Kidney epithelial cell (primary cell): ENCODE measurements around the gene LONP1. TPM values are rescaled to one million over a fixed set of nuclear protein-coding genes. Genes with fewer than 3 reads are reported as not detected.
A peak's percentile ranks its signal among the peaks of the same experiment; 100 is the strongest.

Experiments
- DNase-seq: peaks from one replicate; pipeline ENCODE4 v3.0.0-alpha.2; 2010; ENCODE audit warnings: low read depth
- H3K27me3 ChIP-seq: 2 replicates; pipeline ENCODE4 v1.6.0; 2011; ENCODE audit warnings: low read length; ENCODE audit not compliant: control insufficient read depth, insufficient read depth
- H3K36me3 ChIP-seq: 2 replicates; pipeline ENCODE4 v1.5.1; 2011; ENCODE audit warnings: low read length; ENCODE audit not compliant: control insufficient read depth, insufficient read depth
- H3K4me3 ChIP-seq: 2 replicates; pipeline ENCODE4 v1.5.1; 2011; ENCODE audit warnings: low read depth, mild to moderate bottlenecking, control low read depth, low read length
- total RNA-seq: library from RNA; depleted of rRNA; stranded (reverse); fragments of >200 nt; gene quantifications from 2 replicates; pipeline ENCODE4 v1.2.3, GENCODE V29; 2015
- TF ChIP-seq, protein P1 (sequence below): IDR thresholded peaks from 2 replicates; pipeline ENCODE4 v1.5.1; 2011; ENCODE audit warnings: mild to moderate bottlenecking, moderate library complexity, low read length, control low read depth, inconsistent platforms; ENCODE audit not compliant: insufficient read depth, poor library complexity, severe bottlenecking

Gene LONP1
- total RNA-seq, 1 donor from 2014 or later, result 151 TPM

- TF ChIP-seq, protein P1, sequence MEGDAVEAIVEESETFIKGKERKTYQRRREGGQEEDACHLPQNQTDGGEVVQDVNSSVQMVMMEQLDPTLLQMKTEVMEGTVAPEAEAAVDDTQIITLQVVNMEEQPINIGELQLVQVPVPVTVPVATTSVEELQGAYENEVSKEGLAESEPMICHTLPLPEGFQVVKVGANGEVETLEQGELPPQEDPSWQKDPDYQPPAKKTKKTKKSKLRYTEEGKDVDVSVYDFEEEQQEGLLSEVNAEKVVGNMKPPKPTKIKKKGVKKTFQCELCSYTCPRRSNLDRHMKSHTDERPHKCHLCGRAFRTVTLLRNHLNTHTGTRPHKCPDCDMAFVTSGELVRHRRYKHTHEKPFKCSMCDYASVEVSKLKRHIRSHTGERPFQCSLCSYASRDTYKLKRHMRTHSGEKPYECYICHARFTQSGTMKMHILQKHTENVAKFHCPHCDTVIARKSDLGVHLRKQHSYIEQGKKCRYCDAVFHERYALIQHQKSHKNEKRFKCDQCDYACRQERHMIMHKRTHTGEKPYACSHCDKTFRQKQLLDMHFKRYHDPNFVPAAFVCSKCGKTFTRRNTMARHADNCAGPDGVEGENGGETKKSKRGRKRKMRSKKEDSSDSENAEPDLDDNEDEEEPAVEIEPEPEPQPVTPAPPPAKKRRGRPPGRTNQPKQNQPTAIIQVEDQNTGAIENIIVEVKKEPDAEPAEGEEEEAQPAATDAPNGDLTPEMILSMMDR, result no peak
- Histone ChIP-seq H3K36me3 (no peaks in the 10 kb centered on the region), H3K4me3 (peak overlapping the region; percentile 61), H3K27me3 (no peaks in the 10 kb centered on the region)
- no peak for DNase-seq
Observed at GRCh38 chr19:5686326-5686646, 33.7 kb downstream of the LONP1 start.

GRCh38 chr19:5684694-5685430 lies 35.1 kb downstream of the LONP1 start:
- Histone ChIP-seq H3K36me3 (no peaks in the 10 kb centered on the region), H3K27me3 (no peaks in the 10 kb centered on the region), H3K4me3 (no peak overlapping the region)
- DNase-seq, result no peak
- TF ChIP-seq, protein P1, result no peak

DNA sequence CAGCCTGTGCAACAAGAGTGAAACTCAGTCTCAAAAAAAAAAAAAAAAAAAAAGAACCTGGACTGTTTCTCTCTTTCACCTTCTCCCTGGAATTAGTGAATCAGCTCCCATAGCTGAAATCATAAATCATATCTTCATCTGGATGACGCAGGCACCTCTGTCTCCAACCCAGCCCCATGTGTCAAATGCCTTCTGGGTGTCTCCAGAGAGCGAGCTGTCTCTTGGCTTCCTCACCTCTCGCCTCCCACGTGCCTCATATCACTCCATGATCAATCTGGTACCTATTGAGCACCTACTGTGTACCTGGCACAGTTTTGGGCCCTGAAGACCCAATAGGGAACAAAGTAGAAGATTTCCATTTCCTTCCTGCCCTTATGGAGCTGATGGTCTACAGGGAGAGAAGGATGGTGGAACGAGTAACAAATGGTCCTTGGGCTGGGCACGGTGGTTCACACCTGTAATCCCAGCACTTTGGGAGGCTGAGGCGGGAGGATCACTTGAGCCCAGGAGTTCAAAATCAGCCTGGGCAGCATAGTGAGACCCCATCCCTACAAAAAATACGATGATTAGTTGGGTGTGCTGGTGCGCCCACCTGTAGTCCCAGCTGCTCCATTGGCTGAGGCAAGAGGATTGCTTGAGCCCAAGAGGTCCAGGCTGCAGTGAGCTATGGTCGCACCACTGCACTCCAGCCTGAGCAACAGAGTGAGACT lies 36.6 kb downstream of the LONP1 start:
- no peaks in the 10 kb centered on the region for H3K36me3 ChIP-seq
- H3K27me3 ChIP-seq, result no peaks in the 10 kb centered on the region
- no peak overlapping the region for H3K4me3 ChIP-seq
- no peak for DNase-seq
- TF ChIP-seq, protein P1, result no peak

DNA sequence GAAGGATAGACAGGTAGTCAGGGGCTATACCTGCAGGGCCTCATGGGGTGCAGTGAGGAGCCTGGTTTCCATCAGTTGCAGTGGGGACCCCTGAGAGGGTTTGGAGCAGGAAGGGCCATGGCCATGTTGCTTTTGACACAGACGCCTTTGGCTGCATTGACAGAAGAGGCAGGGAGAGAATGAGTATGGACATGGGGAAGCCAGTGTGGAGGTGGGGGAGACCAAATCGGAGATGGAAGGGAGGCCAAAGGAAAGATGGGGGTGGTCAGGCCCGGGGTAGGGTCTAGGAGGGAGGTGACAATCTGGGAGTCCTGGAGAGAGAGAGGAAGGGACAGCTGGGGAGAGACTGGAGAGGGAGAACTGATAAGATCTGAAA lies 37.9 kb downstream of the LONP1 start:
- TF ChIP-seq, protein P1, result no peak
- Histone ChIP-seq H3K4me3 (no peak overlapping the region), H3K27me3 (no peaks in the 10 kb centered on the region), H3K36me3 (no peaks in the 10 kb centered on the region)
- DNase-seq, result no peak

DNA sequence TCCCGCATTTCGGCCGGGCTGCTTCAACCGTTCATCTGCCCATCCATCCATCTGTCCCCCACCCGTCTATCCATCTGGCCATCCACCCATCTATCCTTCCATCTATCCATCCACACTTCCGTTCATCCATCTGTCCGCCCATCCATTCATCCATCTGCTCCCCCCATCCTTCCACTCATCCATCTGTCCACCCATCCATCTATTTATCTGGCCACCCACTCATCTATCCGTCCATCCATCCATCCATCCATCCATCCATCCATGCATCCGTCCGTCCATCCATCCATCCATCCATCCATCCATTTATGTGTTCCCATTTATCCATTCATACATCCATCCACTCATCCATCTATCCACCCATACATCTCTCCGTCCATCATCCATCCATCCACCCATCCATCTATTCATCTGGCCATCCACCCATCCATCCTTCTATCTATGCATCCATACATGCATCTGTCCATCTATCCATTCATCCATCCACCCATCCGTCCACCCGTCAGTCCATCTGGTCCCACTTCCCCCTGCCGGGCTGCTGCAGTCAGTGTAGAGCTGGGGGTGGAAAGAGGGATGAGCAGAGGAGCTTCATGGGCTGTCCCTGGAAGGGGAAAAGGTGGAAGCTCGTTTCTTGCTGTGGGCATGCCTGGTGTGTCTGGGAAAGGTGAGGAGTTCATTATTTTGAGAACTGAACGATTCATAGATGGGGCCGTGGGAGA lies 38.4 kb downstream of the LONP1 start:
- Histone ChIP-seq H3K27me3 (no peaks in the 10 kb centered on the region), H3K36me3 (no peaks in the 10 kb centered on the region), H3K4me3 (peak overlapping the region; percentile 87)
- TF ChIP-seq, protein P1, result no peak
- no peak for DNase-seq
